Neural cell (in vitro differentiated cells): ENCODE data around the gene CDK4. TPM values are rescaled to one million over a fixed set of nuclear protein-coding genes. Genes with fewer than 3 reads are reported as not detected.

Experiments
- H2AFZ ChIP-seq: fragments of 200-600, 300-800 bp; sonication (generic), shearing (Covaris generic); 2 replicates; pipeline ENCODE4 v1.6.0; 2014; ENCODE audit warnings: low read depth, mild to moderate bottlenecking, antibody characterized with exemption, low read length, moderate library complexity
- H3F3A ChIP-seq: fragments of 200-600 bp; shearing (Covaris generic); 2 replicates; pipeline ENCODE4 v1.6.1; 2016; ENCODE audit warnings: mild to moderate bottlenecking, moderate library complexity, mixed read lengths, antibody characterized with exemption, low read length; ENCODE audit not compliant: insufficient read depth, poor library complexity, severe bottlenecking
- H3K27ac ChIP-seq: fragments of 200-600, 300-800 bp; sonication (generic), shearing (Covaris generic); 2 replicates; pipeline ENCODE4 v1.5.1; 2014; ENCODE audit warnings: mild to moderate bottlenecking, low read length, moderate library complexity
- H3K27me3 ChIP-seq: fragments of 300-800, 200-600 bp; sonication (generic), shearing (Covaris generic); 2 replicates; pipeline ENCODE4 v1.6.0; 2014; ENCODE audit warnings: mild to moderate bottlenecking, low read depth, low read length, moderate library complexity; ENCODE audit not compliant: insufficient read depth
- H3K36me3 ChIP-seq: fragments of 300-800, 200-600 bp; sonication (generic), shearing (Covaris generic); 2 replicates; pipeline ENCODE4 v1.5.1; 2014; ENCODE audit warnings: mild to moderate bottlenecking, antibody characterized with exemption, low read length, moderate library complexity; ENCODE audit not compliant: insufficient read depth
- H3K4me2 ChIP-seq: fragments of 300-800, 200-600 bp; sonication (generic), shearing (Covaris generic); 2 replicates; pipeline ENCODE4 v1.6.0; 2014; ENCODE audit warnings: mild to moderate bottlenecking, low read length
- H3K4me3 ChIP-seq: fragments of 300-800, 200-600 bp; sonication (generic), shearing (Covaris generic); 2 replicates; pipeline ENCODE4 v1.5.1; 2014; ENCODE audit warnings: mild to moderate bottlenecking, low read length, moderate library complexity
- H3K79me2 ChIP-seq: fragments of 200-600 bp; shearing (Covaris generic); replicated peaks from 2 replicates; pipeline ENCODE4 v1.6.0; 2014; ENCODE audit warnings: mild to moderate bottlenecking, low read length, moderate library complexity; ENCODE audit not compliant: insufficient read depth
- H3K9ac ChIP-seq: fragments of 300-800, 200-600 bp; sonication (generic), shearing (Covaris generic); 2 replicates; pipeline ENCODE4 v1.6.1; 2016; ENCODE audit warnings: mild to moderate bottlenecking, low read length, mixed read lengths
- H3K9me2 ChIP-seq: fragments of 200-600 bp; shearing (Covaris generic); 2 replicates; pipeline ENCODE4 v1.6.1; 2016; ENCODE audit warnings: mild to moderate bottlenecking, low read length, mixed read lengths; ENCODE audit not compliant: insufficient read depth
- H3K9me3 ChIP-seq: fragments of 200-600, 300-800 bp; sonication (generic), shearing (Covaris generic); 2 replicates; pipeline ENCODE4 v1.6.1; 2016; ENCODE audit warnings: mild to moderate bottlenecking, mixed run types, low read length, moderate library complexity, mixed read lengths
- H4K20me1 ChIP-seq: fragments of 200-600 bp; shearing (Covaris generic); 2 replicates; pipeline ENCODE4 v1.6.1; 2016; ENCODE audit warnings: mild to moderate bottlenecking, mixed run types; ENCODE audit not compliant: insufficient read depth
- EP300 ChIP-seq: fragments of 450-650 bp; conservative IDR thresholded peaks from 2 replicates; pipeline ENCODE4 v1.6.1; 2014; ENCODE audit warnings: antibody characterized with exemption, mild to moderate bottlenecking, moderate library complexity; ENCODE audit not compliant: poor library complexity, severe bottlenecking
- EZH2 ChIP-seq: fragments of 200-600, 300-800 bp; shearing (Covaris generic), sonication (generic); IDR thresholded peaks from 2 replicates; pipeline ENCODE4 v1.6.1; 2014; ENCODE audit warnings: antibody characterized with exemption, low read length, borderline replicate concordance, mild to moderate bottlenecking; ENCODE audit not compliant: insufficient read depth, poor library complexity, severe bottlenecking
- MXI1 ChIP-seq: fragments of 450-650 bp; conservative IDR thresholded peaks from 2 replicates; pipeline ENCODE4 v1.6.1; 2014; ENCODE audit warnings: antibody characterized with exemption, mild to moderate bottlenecking; ENCODE audit not compliant: poor library complexity, severe bottlenecking
- POLR2AphosphoS5 ChIP-seq: IDR thresholded peaks from 2 replicates; pipeline ENCODE4 v1.6.1; 2012
- RAD21 ChIP-seq: fragments of 450-650 bp; conservative IDR thresholded peaks from 2 replicates; pipeline ENCODE4 v1.6.1; 2014; ENCODE audit warnings: antibody characterized with exemption, mild to moderate bottlenecking, moderate library complexity
- REST ChIP-seq: IDR thresholded peaks from 2 replicates; pipeline ENCODE4 v1.6.1; 2012; ENCODE audit warnings: borderline replicate concordance
- SMC3 ChIP-seq: fragments of 450-650 bp; conservative IDR thresholded peaks from 2 replicates; pipeline ENCODE4 v1.6.1; 2014; ENCODE audit warnings: antibody characterized with exemption, mild to moderate bottlenecking, moderate library complexity; ENCODE audit not compliant: poor library complexity
- TAF1 ChIP-seq: IDR thresholded peaks from 2 replicates; pipeline ENCODE4 v1.6.1; 2012; ENCODE audit warnings: low read depth
- polyA plus RNA-seq: library from polyadenylated mRNA; depleted of rRNA; stranded (reverse); fragments of >200 nt; gene quantifications from 2 replicates; pipeline ENCODE4 v1.2.3, GENCODE V29; 2014
- TF ChIP-seq, protein P1 (sequence below): fragments of 450-650 bp; IDR thresholded peaks from 2 replicates; pipeline ENCODE4 v1.5.1; 2014; ENCODE audit warnings: antibody characterized with exemption, mild to moderate bottlenecking, moderate library complexity; ENCODE audit not compliant: poor library complexity, severe bottlenecking

CDK4 gene
- polyA plus RNA-seq, 1 donor from 2014 or later: 104 TPM

DNA sequence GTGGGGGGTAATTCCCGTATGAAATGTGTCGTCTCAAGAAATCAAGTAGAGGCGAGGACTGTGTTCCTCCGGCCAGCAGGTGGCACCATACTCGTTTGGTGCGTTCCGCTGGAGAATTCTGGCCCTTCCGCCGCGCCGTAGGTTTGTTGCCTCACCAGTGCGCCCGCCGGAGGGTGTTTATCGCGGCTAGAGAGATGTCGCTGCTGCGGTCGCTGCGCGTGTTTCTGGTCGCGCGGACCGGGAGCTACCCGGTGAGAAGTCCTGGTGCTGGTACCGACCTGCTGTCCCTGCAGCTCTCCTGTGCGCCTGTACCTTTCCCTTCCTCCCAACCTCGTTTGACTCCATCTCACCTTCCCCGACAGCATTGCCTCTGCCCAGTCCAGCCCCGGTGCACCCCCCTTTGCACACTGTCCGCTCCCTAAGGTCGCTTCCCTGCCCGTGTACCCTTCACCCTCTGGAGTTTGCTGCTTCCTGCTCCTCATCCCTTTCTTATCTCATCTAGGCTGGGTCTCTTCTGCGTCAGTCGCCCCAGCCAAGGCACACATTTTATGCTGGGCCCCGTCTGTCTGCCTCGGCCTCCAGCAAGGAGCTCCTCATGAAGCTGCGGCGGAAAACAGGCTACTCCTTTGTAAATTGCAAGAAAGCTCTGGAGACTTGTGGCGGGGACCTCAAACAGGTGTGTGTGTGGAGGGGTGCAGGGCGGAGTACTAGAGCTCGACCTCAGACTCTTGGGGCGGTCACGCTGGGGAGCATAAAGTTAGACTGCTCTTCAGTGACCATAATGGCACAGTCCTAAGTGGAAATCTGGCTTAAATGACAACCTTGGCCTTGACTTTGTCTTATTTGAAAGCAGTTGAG, 30.7 kb upstream of the CDK4 start, which contains the start of gene TSFM:
Gene TSFM (plus strand): TSS at position 180 of the 858 bp plus-strand sequence. CDS start 15 bp downstream, at position 195.
- Histone ChIP-seq H3K9ac (peak within 1 kb of the TSS; percentile 72), H3K36me3 (no peaks in the 10 kb centered on the region), H3K4me2 (peak within 1 kb of the TSS; percentile 96), H3K9me3 (no peaks in the 10 kb centered on the region), H3K27me3 (no peaks in the 10 kb centered on the region), H3K4me3 (peak within 1 kb of the TSS; percentile 80), H4K20me1 (no peaks in the 10 kb centered on the region), H3K27ac (peak within 1 kb of the TSS; percentile 6), H3F3A (no peaks in the 10 kb centered on the region), H3K9me2 (no peaks in the 10 kb centered on the region), H3K79me2 (peaks cover 10% of the 10 kb centered on the region), H2AFZ (peak within 1 kb of the TSS; percentile 54)
- TF ChIP-seq SMC3: peak; percentile 81
- peak; percentile 58 for TF ChIP-seq TAF1
- peak; percentile 56 for TF ChIP-seq EP300
- TF ChIP-seq EZH2: no peak
- TF ChIP-seq POLR2AphosphoS5: peak; percentile 84
- TF ChIP-seq RAD21: peak; percentile 66
- TF ChIP-seq, protein P1, sequence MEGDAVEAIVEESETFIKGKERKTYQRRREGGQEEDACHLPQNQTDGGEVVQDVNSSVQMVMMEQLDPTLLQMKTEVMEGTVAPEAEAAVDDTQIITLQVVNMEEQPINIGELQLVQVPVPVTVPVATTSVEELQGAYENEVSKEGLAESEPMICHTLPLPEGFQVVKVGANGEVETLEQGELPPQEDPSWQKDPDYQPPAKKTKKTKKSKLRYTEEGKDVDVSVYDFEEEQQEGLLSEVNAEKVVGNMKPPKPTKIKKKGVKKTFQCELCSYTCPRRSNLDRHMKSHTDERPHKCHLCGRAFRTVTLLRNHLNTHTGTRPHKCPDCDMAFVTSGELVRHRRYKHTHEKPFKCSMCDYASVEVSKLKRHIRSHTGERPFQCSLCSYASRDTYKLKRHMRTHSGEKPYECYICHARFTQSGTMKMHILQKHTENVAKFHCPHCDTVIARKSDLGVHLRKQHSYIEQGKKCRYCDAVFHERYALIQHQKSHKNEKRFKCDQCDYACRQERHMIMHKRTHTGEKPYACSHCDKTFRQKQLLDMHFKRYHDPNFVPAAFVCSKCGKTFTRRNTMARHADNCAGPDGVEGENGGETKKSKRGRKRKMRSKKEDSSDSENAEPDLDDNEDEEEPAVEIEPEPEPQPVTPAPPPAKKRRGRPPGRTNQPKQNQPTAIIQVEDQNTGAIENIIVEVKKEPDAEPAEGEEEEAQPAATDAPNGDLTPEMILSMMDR: peak; percentile 96
- peak; percentile 68 for TF ChIP-seq REST
- peak; percentile 95 for TF ChIP-seq MXI1

DNA sequence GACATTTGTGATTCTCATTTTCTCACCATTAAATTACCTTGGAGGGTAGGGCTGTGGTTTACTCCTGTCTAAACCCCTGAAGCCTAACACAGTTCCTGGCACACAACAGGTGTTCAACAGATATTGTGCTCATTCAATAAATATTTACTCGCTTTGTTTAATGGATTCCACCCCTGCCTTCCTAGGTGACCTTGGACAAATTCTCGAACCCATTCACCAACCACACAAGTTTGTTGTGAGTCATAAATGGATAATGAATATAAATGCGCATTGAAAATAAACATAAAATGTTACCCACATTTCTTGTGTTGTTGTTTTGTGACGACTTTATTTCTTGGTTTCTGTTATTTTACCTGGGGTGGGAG, 30.1 kb upstream of the CDK4 start:
- Histone ChIP-seq H3K9me3 (no peaks in the 10 kb centered on the region), H3K9me2 (no peaks in the 10 kb centered on the region), H3K27ac (no peak overlapping the region), H3K36me3 (no peaks in the 10 kb centered on the region), H3K4me3 (peak overlapping the region; percentile 80), H3F3A (no peaks in the 10 kb centered on the region), H3K9ac (no peak overlapping the region), H3K79me2 (peaks cover 10% of the 10 kb centered on the region), H2AFZ (no peak overlapping the region), H3K4me2 (no peak overlapping the region), H3K27me3 (no peaks in the 10 kb centered on the region), H4K20me1 (no peaks in the 10 kb centered on the region)
- no peak for TF ChIP-seq RAD21
- TF ChIP-seq REST: no peak
- TF ChIP-seq, protein P1: no peak
